ENCODE data around the gene RIPOR2.
"Not testable (repeated sequence)": the region's sequence is repeated elsewhere in the genome, so short reads cannot be mapped to it uniquely, and the experiment has no call there.

The RIPOR2 gene

GRCh38 chr6:24768361-24768760 lies 167.4 kb downstream of the RIPOR2 start:
- no peak for DNase-seq (ENCODE audit: low read depth in 2 of 3, low spot score in 1 of 3)

GRCh38 chr6:24766680-24767462 lies 168.9 kb downstream of the RIPOR2 start:
- DNase-seq (ENCODE audit: low read depth in 2 of 3, low spot score in 1 of 3): no peak

GRCh38 chr6:24765968-24766367 lies 169.8 kb downstream of the RIPOR2 start:
- DNase-seq (ENCODE audit: low read depth in 2 of 3, low spot score in 1 of 3): not testable (repeated sequence)

GRCh38 chr6:24764833-24765828 lies 170.6 kb downstream of the RIPOR2 start:
- DNase-seq (ENCODE audit: low read depth in 2 of 3, low spot score in 1 of 3): not testable (repeated sequence)

- DNase-seq (ENCODE audit: low read depth in 2 of 3, low spot score in 1 of 3): no peak
Measured at GRCh38 chr6:24763578-24763977, 172.2 kb downstream of the RIPOR2 start.

- no peak for DNase-seq (ENCODE audit: low read depth in 2 of 3, low spot score in 1 of 3)
Measured at GRCh38 chr6:24761851-24762250, 173.9 kb downstream of the RIPOR2 start.

- DNase-seq (ENCODE audit: low read depth in 2 of 3, low spot score in 1 of 3): peak in 1 of 3 donors; percentile 10
Measured at GRCh38 chr6:24761193-24761835, 174.4 kb downstream of the RIPOR2 start.

GRCh38 chr6:24760210-24760609 lies 175.6 kb downstream of the RIPOR2 start:
- DNase-seq (ENCODE audit: low read depth in 2 of 3, low spot score in 1 of 3): no peak

GRCh38 chr6:24759718-24760117 lies 176.0 kb downstream of the RIPOR2 start:
- no peak for DNase-seq (ENCODE audit: low read depth in 2 of 3, low spot score in 1 of 3)

GRCh38 chr6:24757611-24758010 lies 178.1 kb downstream of the RIPOR2 start:
- no peak for DNase-seq (ENCODE audit: low read depth in 2 of 3, low spot score in 1 of 3)

- no peak for DNase-seq (ENCODE audit: low read depth in 2 of 3, low spot score in 1 of 3)
Measured at GRCh38 chr6:24755279-24755678, 180.5 kb downstream of the RIPOR2 start.

GRCh38 chr6:24754378-24754777 lies 181.4 kb downstream of the RIPOR2 start:
- not testable (repeated sequence) for DNase-seq (ENCODE audit: low read depth in 2 of 3, low spot score in 1 of 3)
